LNCAP (cell line): ENCODE measurements around the gene EEF1A1.

ENCODE experiments used
- CTCF ChIP-seq: fragments of 450-650 bp; IDR thresholded peaks from 2 replicates; pipeline ENCODE4 v1.5.1; 2017; ENCODE audit warnings: mild to moderate bottlenecking

EEF1A1 gene

GRCh38 chr6:73519926-73520687 lies 725 bp downstream of the EEF1A1 start:
- TF ChIP-seq CTCF: no peak

- TF ChIP-seq CTCF: no peak
Measured at GRCh38 chr6:73516514-73517489, 4.0 kb downstream of the EEF1A1 start.

GRCh38 chr6:73515204-73515655 lies 5.6 kb downstream of the EEF1A1 start:
- no peak for TF ChIP-seq CTCF

- TF ChIP-seq CTCF: no peak
Measured at GRCh38 chr6:73514746-73515110, 6.1 kb downstream of the EEF1A1 start.

GRCh38 chr6:73513496-73513854 lies 7.4 kb downstream of the EEF1A1 start:
- TF ChIP-seq CTCF: no peak

- no peak for TF ChIP-seq CTCF
Measured at GRCh38 chr6:73511796-73512195, 9.0 kb downstream of the EEF1A1 start.

- TF ChIP-seq CTCF: no peak
Measured at GRCh38 chr6:73509851-73510250, 11.0 kb downstream of the EEF1A1 start.
